GM21737 (cell line): ENCODE results near the gene WDR91.

ENCODE experiments used
- ATAC-seq: cut with Tn5 transposase; IDR thresholded peaks from one replicate; pipeline ENCODE4 v1.9.1; 2021; ENCODE audit warnings: mild to moderate bottlenecking, moderate library complexity; ENCODE audit not compliant: unreplicated experiment

Gene WDR91

DNA sequence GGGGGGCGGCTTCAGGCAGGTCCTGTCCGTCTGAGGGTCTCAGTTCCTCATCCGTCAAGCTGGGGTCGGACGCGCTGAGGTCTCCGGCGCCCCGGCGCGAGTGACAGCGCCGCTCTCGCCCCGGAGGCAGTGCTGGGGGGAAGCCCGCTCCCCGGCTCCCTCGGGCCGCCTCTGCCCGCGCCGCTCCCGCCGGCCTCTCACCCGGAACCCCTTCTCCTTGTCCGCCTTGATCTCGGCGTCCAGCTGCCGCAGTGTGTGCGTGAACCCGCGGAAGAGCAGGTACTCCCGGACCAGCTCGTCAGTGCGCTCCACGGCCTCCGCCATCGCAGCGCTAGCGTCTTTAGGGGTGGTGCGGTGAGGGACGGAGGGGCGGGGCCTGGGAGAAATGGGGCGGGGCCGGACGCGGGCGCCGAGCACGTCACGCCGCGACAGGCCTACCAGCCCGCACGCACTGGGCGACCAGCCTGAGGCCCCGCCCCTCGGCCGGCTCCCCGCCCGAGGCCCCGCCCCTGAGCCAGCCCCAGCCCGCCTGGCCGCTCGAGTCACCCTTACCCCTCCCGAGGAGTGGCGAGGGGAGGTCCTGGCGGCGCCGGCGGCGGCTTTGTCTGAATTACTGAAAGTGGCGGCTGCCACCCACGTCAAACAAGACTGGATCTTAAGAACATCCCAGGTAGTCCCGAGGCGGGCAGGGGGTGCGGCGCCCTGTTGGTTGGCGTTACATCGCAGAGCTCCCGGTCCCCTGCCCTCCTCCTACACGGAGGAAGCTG, at the start of gene WDR91:
WDR91 (minus strand) TSS at position 348 of the 767 bp plus-strand sequence; CDS start at position 324, 24 bp downstream.
- peak; percentile 77 for ATAC-seq

DNA sequence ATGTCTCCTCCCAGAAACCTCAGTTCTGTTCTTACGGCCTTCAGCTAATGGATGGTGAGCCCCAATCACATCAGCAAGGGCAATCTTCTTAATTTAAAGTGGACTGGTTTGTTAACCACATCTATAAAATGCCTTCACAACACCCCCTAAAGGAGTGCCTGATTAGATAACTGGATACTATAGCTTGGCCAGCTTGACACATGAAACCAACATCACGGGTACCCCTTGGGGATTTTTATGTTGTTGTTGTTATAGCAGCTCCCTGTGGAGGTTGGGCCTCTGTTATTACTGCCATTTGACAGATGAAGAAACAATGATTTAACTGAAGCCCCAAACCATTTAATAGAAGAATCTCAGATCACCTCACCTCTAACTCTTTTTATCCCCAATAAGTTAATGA, 49.1 kb upstream of the WDR91 start:
- no peak for ATAC-seq

DNA sequence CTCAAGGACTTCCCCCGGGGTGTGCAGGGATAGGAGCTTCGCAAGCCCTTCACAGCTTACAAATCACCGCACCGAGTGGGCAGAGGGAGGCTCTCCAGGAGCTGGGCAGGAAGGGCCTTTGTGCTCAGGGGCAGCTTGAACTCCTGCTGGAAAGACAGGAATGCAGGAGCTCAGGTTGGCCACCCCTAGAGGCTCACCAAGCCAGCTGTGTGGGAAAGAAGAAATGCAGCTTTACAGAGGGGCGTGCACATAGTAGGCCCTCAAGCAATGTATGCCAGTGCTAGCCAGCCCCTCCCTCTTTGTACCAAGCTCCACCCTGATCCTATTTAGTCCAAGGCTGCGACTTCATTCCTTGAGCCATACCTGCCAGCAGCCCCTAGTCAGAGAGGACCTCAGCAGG, 48.4 kb upstream of the WDR91 start:
- no peak for ATAC-seq

- no peak for ATAC-seq
Observed at GRCh38 chr7:135258585-135258984, 47.3 kb upstream of the WDR91 start.

GRCh38 chr7:135257790-135258189, 46.5 kb upstream of the WDR91 start:
- ATAC-seq: no peak

DNA sequence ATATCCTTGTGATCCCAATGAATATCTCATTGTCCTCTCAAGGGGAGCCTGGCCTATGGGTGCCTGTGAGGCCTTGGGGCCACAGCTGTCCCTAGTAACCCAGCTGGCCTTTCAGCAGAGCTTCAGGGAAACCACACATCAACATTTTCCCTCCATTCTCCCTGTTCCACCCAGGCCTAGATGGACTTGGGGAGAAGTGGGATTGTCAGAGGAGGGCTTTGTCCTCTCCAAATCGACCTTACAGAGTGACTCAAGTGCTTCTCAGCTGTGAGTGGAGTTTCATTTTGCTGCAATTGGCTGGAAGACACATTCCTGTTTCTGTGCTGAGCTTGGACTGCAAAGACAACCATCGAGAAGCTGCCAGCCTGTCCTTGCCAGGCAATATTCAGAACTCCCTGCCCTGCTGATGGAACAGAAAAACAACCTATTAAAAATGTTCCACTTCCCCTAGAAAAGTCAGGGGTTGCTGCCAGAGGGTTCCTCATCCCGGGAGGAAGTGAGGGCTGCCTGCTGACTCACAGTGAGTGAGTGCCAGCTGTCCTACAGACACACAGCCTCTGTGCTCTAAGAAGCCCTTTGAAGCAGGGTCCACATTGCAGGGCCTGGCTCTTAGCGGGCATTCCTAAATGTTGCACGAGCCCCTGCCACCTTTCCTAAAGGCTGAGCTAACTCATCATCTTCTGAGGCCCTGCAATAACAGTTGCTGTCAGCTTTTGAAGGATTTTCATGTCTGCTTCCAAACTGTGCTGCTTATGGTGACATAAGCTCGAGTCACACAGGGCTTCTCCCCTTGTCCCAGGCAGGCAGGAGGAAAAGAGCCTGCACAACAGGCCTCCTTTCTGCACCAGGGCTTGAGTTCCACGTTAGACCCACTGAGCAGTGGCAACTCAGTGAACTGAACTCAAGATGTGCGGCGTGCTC, 42.8 kb upstream of the WDR91 start:
- no peak for ATAC-seq

DNA sequence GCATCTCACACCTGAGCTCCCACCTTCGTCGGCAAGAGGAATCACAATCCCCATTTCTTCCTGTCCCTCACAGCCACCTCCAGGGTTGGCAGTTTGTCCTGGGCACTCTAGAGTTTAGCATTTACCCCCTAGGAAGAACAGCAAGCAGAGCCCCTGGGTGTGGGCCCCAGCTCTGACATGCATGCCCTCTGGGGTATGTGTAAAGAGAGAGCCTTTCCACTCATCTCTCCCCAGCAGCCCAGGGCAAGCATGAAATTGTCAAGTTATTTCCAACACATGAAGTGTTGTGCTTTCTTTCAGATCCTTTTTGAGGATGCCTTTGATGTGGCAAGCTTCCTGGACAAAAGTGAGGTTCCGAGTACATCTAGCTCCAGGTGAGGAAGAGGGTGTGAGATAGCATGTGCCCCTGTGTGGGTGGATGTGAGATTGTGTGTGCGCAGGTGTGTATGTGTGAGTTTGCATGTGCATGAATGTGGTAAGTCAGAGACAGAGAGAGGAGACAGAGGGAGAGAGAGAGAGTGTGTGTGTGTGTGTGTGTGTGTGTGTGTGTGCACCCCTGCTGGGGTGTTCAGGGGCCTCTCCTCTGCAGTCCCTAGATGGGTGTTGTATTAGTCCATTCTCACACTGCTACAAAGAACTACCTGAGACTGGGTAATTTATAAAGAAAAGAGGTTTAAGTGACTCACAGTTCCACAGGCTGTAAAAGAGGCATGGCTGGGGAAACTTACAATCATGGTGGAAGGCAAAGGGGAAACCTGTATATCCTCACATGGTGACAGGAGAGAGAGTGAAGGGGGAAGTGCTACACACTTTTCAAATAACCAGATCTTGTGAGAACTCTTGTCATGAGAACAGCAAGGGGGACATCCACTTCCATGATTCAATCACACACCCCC, 40.4 kb upstream of the WDR91 start:
- no peak for ATAC-seq

DNA sequence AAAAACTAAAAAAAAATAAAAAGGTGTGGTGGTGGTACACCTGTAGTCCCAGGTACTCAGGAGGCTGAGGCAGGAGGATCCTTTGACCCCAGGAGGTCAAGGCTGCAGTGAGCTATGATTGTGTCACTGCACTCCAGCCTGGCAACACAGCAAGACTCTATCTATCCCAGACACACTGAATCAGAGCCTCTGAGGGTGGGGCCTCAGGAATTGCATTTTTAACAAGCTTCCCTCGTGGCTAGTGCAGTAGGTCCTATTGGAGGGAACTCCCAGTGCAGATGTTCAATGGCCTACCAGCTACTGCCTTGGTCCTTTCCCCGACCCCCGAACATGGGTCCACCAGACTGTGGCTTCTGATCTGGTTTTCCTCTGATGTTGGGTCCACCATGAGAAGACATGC, 37.2 kb upstream of the WDR91 start:
- ATAC-seq: no peak

- no peak for ATAC-seq
Observed at GRCh38 chr7:135247746-135248471, 36.6 kb upstream of the WDR91 start.

DNA sequence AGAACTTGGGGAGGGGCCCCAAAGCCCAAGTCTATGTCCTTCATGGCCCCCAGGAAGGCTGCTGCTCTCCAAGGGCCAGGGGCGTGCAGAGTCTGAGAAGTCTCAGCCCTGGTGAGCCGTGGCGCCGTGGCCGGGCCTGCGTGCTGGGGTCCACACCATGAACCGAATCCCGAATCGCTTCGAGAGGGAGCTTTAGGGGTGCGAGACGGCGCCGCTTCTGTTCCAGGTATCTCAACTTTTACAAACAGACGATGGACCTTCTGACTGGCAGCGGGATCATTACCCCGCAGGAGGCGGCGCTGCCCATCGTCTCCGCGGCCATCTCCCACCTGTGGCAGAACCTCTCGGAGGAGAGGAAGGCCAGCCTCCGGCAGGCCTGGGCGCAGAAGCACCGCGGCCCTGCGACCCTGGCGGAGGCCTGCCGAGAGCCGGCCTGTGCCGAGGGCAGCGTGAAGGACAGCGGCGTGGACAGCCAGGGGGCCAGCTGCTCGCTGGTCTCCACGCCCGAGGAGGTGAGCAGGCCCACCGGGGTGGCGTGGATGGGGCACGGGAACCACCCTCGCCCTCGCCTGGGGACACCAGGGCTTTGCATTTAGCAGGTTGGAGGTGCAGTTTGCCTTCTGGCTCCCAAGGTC, 35.0 kb upstream of the WDR91 start:
- no peak for ATAC-seq

DNA sequence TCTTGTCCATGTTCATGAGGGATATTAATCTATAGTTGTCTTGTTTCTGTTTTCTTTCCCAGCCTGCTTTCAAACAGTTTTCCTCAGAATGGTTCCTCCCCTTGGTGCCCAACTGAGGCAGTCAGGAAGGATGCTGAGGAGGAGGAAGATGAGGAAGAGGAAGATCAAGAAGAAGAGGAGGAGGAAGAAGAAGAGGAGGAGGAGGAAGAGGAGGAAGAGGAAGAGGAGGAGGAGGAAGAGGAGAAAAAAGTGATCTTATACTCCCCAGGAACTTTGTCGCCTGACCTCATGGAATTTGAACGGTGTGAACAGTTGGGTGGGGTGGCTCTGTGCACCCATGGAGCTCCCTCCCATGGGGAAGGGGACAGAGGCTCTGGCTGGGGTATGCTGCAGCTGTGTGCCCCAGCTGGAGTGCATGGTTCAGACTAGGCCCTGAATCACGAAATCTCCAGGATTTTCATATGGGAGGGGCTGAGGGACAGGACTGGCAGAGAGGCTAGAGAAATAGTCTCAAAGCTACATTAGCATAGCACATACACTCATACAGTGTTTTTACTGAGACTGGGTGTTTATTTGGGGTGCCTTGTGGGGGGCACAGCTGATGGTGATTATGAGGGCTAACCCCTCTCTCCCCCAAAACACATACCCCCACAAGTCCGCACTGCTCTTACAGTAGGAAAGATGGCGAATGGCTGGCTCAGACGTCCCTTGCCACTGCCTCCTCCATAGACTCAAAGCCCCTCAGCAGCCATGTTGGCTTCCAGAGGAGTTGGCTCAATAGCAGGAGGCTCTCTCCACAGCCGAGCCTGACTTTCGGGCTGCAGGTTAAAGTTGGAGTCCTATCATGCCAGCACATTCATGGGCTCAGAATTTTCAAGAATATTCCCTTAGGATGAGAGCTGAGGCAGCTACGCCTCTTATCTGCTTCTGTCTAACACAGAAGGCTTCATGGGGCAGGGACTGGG, 34.2 kb upstream of the WDR91 start:
- no peak for ATAC-seq

DNA sequence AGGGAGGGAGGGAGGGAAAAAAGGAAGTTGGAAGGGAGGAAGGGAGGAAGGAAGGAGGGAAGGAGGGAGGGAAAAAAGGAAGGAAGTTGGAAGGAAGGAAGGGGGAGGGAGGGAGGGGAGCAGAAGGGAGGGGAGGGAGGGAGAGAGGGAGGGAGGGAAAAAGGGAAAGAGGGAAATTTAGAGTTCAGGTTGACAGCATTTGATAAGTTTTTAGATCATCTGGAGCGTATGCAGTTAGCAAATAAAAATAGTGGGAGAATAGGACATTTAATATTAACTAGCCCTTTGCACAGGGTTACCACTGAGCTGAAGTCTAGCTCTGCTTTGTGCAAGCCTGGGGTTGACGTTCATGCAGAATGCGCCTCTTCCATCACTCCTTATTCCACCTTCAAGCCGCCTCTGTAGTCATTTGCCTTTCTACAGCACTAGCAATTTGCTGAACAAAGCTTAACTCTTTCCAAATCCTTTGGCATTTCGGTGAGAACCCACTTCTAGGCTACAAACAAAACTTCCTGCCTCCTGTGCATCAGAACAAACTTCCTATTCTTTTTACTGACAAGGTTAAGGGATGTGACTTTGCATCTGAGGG, 30.9 kb upstream of the WDR91 start:
- no peak for ATAC-seq

- ATAC-seq: no peak
Observed at GRCh38 chr7:135240441-135240840, 29.1 kb upstream of the WDR91 start.

- ATAC-seq: no peak
Observed at GRCh38 chr7:135239263-135239662, 27.9 kb upstream of the WDR91 start.

GRCh38 chr7:135238112-135238744, 26.9 kb upstream of the WDR91 start:
- no peak for ATAC-seq

GRCh38 chr7:135236727-135237126, 25.4 kb upstream of the WDR91 start:
- ATAC-seq: peak; percentile 88

DNA sequence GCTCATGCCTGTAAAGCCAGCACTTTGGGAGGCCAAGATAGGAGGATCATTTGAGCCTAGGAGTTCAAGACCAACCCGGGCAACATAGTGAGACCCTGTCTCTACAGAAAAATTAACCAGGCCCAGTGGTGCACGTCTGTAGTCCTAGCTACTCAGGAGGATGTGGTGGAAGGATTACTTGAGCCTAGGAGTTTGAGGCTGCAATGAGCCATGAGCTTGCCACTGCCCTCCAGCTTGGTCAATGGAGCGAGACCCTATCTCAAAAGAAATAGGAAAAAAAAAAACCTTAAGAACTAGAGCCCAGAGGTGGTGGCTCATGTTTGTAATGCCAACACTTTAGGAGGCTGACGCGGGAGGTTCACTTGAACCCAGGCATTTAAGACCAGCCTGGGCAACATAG, 24.5 kb upstream of the WDR91 start:
- no peak for ATAC-seq

GRCh38 chr7:135234727-135235126, 23.4 kb upstream of the WDR91 start:
- no peak for ATAC-seq
